NCI-H2227 treated with DMSO at 0.1 percent for 48 hours (cell line): ENCODE data around the gene DPP10.
"Not testable (repeated sequence)": the region's sequence is repeated elsewhere in the genome, so short reads cannot be mapped to it uniquely, and the experiment has no call there.

Experiments used
- DNase-seq: peaks from one replicate; lab custom pipeline; 2025; lab: John Stamatoyannopoulos, UW

Gene DPP10

DNA sequence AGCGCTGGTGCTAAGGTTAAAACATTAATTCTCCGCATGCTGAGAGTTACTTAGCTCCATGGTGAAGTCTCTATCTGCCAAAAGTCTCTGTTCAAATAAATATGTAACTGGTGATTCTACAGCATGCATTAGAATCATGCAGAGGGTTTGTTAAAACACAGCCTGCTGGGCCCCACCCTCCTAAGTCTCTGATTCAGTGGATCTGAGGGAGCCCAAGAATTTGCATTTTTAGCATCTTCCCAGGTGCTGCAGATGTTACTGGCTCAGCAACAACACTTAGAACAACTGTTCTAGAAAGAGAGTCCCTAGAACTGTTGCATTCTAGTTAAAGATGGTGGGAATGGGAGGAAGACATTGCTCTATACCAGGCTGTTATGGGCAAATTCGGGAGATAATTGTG, 73.4 kb downstream of the DPP10 start:
- no peak for DNase-seq

DNA sequence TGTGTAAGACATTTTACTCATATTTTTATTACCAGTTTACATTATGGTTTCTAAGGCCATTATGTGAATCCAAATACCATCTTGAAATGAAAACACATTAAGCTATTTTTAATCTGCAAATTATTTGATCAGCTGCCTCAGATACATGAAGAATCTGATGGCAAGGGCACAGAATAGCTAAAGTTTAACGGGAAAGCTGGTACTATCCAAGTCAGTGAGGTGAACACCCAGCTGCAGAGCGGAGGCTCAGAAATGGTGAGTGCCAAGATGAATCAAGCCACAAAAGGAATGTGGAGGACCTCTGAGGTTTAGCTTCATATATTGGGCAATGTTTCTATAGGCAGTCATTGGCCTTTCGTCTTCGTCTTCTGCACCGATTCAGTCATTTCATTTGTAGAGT, 75.1 kb downstream of the DPP10 start:
- no peak for DNase-seq

DNA sequence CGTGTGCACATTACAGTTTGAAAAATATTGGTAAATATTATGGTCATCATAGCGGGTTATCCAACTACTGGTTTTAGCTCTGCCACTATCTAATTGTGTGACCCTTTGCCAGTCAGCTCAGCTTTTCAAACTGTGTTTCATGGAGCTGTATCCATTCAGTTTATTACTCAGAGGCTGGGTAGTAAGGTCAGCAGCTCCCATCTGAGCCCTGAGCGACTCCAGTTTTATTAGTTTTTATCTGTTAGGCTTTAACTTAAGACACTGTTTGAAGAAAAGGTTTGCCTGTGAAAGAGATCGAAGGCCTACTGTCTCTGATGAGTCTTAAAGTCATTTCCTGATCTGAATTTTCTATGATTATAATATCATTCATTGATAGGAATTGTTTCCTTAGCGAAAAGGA, 76.3 kb downstream of the DPP10 start:
- DNase-seq = no peak

DNA sequence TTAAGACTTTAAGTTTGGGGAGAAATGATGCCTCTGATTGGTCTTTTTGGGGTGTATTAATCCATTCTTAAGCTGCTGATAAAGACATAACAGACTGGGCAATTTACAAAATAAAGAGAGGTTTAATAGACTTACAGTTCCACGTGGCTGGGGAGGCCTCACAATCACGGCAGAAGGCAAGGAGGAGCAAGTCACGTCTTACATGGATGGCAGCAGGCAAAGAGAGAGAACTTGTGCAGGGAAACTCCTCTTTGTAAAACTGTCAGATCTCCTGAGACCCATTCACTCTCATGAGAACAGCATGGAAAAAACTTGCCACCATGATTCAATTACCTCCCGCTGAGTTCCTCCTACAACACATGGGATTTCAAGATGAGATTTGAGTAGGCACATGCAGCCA, 80.2 kb downstream of the DPP10 start:
- not testable (repeated sequence) for DNase-seq

DNA sequence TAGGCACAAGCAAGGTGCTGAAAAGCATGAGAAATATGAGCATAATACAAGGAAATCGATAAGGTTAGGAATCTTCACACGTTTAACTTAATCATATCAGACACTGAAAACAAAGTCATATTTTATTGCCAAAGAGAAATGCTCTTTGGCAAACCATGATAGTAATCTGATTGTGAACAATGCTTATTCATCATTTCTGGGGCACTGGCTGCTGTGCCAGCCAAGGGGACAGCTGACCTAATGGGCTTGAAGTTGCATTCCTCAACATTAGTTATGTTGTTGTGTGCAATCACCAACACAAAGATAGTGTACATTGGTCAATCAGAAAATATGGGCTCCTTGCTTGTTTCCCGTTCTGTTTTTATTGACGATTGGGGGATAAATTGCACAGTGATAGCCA, 83.5 kb downstream of the DPP10 start:
- DNase-seq = no peak

DNA sequence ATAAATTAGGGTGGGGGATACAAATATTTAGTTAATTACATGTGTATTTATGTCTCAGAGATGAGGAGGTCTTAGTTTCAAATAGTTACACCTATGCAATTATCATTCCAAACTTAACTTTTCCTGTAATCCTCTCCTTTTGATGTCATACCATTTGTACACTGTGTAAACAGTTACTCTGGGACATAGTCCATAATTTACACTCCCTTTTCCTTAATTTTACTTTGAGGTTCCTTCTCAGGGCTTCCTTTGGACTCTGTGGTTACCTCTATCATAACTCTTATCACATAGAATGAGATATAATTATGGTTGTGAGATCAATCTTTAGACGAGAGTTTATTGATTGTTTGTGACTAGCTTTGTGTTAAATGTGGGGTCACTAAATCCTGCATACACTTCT, 84.4 kb downstream of the DPP10 start:
- DNase-seq = no peak

DNA sequence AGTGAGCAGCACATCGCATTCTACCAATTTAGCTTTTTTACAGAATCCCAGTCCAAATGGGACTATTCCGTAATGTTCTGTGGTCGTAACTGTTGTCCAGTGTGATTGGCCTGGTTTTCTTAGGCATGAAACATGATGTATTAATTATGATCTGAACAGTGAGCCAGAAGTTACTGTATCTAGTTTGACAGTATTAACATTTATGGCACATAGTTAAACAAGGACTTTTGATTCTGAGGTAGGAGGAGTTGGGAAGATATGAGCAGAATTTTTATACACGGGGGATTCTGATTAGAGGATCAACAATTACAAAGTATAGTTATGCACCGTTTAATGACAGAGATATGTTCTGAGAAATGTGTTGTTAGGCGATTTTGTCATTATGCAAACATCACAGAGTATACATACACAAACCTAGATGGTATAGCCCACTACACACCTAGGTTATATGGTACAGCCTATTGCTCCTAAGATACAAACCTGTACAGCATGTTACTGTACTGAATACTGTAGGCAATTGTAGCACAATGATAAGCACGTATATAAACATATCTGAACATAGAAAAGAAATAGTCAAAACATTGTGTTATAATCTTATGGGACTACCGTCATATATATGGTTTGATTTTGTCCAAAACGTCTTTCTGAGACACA, 85.0 kb downstream of the DPP10 start:
- no peak for DNase-seq

DNA sequence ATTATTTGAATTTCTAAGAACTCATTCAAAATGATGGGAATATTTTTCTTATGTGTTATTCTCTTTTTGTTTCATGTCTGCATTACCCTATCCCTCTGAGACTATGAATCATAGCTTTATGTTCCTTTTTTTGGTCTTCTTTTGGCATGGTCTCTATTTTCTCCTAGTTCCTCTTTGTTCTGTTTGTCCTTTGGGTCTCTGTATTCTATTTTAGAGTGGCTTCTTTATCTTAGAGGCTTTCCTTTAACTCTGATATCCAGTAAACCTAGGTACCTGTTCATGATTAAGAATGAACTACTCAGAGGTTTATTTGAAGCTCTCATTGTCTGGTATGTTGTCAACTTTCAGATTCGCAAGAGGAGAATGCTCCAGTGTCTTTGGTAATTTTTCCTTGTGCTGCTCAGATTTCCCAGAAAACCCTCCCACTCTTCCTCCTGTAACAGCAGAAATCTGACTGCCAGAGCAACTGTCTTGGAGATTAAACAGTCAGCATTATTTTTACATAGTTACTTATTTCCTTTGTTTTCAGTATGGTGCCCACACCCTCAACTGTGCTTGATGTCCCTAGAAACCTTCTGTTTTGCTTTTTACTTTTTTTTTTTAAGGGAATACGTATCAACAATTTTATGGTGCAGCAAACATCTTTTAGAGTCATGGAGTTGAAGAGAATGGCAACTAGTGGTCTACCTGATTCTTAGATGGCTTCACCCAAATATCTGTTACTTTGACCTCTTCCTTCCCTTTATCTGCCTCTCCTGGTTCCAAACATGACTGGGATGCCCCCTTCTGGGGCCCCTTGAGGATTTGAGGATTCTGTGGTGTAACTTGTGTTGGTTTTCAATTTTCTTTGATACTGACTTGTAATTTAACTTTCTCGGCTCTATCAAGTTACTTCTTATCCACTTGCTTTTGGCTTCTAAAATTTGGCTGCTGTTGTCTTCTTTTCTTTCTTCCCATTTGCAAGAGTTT, 92.0 kb downstream of the DPP10 start:
- DNase-seq = no peak

DNA sequence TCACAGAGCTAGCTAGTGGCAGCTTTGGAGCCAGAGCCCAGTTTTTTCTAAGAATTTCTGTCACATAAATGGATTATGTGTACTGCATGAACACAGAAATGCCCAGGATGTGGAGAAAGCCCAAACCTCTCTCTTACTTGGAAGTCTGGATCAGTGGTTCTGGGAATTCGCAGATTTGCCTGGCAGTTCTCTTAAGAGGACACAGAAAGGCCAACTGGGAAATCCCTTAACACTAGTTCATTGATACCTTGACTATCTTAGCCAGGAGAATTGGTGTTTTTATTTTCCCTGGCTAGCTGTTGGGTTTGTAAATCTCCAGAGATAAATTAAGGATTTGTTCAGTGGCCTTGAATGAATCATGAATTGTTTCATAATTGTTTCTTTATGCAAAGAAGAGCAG, 95.3 kb downstream of the DPP10 start:
- DNase-seq = no peak

DNA sequence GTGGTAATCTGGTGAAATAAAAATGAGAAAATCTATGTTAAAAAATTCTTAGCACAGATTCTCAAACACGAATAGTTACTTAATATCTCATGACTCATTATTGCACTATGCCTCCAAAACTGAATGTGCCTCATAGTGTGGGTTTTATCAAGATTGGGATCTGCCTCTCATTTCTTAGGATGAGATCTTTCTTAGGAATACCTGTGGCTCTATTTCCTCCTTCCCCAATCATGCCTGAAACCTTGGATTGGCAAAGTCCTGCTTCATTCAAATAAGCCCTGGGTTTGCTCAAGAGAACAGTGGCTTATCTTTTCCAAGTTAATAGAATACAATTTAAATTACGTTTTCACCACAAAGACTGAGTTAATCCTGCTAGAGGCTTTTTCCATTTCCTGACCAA, 100.3 kb downstream of the DPP10 start:
- DNase-seq = no peak

DNA sequence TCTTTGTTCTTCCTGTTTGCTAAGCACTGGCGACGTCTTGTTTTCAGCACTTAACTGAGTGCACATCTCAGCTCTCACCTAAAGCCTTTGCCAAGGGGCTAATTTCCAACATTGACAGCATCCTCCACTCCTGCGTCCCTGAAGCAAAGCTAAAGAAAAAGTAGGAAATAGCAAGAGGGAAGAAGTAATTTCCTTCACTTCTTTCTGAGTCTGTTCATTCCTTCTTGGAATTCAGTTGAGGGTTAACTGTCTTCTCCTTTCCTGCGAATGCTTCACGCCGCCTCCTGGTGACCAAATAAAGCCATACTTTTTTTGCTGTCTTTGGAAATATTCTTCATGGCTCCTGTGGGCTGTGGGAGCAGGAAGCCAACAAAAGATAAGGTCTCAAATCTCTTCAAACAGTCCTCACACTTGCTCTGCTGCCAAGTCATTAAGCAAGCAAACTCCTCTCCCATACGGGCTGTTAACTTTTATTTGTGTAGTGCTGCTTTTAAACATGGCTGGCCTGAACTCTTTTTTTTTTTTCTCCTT, 100.9 kb downstream of the DPP10 start:
- DNase-seq = no peak

DNA sequence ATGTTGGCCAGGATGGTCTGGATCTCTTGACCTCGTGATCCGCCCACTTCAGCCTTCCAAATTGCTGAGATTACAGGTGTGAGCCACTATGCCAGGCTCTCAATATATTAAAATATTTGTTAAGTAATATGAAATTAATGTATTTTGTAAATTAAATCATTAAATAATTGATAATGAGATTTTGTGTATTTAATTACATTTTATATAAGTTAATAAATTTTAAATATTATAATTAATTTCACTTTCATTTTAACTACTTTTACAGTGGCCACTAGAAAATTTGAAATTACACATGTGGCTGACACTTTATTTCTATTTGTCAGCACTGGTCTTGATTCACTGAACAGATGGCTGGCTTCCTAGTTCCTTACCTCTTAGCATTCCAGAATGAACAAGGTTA, 102.6 kb downstream of the DPP10 start:
- no peak for DNase-seq

DNA sequence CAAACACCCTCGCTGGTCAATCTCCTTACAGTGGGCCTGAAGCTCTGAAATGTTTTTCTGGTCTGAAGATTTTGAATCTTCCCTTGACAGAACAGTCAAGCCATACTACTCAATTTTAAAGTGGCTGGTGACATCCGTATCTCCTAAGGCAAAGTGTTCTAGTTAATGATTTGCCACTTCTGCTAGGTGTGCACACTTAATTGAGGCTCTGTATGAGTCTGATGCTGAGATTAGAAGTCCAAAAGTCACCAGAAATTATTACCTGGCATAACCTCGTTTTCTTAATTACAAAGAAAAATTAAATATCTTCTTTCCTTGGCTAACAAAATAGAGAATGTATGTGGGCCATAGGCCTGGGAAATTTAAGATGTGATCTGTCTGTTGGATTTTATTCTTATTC, 104.1 kb downstream of the DPP10 start:
- DNase-seq = no peak

DNA sequence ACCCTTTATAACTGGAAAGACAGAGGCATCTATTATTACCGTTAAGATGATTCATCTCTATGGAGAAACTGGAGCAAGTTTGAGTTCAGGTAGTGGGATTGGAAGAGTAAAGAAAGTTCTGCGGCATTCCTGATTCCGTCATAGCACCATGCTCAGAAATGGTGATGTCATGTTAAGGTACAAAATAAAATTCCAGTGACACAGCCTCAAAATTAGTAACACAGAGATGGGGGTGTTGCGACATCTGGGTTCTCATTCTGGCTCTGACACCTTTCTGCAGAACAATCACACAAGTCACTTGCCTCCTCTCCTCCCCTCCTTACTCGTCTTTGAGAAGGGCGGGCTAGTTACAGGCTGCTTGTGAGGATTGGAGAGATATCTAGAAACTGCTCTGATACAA, 105.7 kb downstream of the DPP10 start:
- DNase-seq = no peak

DNA sequence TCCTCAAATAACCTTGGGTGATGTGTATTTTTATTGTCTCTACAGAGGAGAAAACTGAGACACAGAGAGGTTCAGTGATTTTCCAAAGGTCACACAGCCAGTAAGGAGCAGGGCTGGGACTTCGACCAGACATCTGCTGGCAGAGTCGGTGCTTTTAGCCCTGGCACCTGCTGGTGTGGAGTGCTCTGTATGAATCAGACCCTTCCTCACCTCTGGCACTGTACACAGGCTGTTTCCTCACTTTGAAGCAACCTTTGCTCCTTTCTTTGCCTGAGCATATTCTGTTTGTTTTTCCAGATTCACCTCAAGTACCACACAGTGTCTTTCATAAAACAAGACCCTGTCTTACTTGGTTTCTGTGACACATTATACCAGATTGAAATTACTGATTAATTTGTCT, 107.9 kb downstream of the DPP10 start:
- DNase-seq = no peak

DNA sequence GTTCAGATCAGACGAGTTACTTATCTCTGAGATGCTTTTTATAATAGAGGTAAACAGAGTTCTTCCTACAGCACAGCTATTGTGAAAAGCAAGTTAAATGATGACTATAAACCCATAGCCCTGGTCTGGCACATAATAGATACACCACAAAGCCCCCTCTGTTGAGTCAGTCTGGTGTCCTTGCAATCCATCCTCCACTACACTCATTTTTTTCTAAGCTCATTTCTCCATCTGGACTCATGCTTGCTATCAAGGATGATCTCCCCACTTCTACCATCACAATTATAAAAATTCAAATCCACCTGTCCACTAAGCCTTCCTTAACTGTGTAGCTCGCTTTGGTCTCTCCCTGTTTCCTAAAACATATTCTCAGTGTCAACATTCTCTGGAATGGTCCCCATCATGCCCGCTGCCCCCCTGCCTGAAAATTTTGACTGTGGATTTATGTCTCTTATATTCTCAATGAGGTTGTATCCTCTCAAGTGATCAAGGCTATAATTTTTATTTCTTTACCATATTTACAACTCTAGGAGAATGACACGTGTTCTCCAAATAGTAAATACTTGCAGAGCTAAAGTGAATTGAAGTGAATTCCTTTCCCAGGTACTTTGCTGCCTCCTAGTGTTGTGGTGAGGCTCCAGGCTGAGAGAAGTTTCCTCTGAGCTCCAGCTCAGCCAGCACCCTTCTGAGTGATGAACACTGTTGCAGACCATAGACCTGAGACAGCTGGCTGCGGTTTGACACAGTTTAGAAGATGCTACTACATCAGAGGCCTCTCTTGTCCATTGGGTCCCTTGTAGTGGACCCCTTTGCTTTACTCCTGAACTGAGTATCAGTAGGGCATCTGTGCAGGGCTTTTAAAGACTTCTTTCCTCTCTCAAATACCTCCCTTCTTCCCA, 108.7 kb downstream of the DPP10 start:
- DNase-seq = no peak

DNA sequence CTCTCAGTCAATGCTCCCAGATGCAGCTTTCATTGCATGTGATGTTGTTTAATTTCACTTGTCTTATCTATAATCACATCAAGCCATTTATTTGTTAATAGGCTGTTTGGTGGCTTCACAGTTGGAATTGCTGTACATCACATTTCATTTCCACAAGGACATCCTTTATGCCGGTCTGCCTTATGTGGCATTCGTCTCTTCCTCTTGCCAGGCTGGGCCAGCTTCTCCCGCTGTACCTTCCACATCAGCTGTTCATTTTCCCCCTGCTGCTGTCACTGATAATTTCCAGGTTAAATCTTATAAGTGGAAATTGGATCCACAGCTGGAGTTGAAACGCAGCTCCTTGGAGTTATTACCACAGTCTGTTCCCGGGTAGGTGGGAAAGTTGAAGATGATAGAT, 110.6 kb downstream of the DPP10 start:
- DNase-seq = no peak

DNA sequence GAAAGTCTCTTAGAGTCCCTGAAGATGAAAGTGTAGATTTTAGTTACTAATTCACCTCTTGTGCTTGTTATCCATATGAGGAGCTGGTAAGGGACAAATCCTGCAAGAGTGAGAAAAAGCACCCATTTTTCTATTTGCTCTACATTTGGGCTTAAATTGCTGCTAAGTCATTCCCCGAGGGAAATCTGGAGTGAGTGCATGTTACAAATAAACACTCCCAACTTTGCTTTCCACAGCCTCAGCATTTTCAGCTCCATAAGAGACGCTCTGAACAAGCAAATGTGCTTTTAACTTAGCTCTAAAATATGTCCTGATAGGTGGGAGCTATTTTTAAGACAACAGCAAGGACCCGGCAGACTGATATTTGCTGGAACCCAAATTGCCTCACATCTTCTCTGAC, 126.7 kb downstream of the DPP10 start:
- DNase-seq = no peak

DNA sequence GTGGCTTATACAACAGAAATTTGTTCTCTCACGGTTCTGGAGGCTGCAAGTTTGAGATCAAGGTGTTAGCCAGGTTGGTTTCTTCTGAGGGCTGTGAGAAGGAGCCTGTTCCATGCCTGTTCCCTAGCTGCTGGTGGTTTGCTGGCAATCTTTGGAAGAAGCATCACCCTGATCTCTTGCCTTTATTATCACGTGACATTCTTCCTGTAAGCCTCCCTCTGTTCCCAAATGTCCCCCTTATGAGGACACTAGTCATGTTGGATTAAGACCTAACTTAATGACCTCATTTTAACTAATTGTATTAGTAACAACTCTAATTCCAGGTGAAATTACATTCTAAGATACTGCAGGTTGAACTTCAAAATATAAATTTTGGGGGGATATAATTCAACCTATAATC, 135.2 kb downstream of the DPP10 start:
- DNase-seq = no peak

DNA sequence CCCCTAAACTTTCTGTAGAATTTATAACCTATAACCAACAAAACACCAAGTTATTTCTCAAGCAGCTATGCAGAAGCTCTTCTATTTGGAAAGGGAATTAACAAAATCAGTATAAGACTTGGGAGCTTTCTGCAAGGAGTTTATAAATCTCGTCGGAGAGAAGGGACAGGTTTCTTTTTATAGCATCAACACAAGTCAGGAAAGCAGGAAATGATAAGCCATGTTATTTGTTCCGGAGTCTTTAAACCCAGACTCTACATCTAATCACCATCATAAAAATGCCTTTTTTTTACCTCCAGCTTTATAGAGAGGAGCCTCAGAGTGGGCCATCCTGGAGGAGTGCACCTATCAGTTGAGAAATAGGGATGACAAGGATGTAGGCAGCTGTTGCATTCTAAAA, 137.1 kb downstream of the DPP10 start:
- no peak for DNase-seq

DNA sequence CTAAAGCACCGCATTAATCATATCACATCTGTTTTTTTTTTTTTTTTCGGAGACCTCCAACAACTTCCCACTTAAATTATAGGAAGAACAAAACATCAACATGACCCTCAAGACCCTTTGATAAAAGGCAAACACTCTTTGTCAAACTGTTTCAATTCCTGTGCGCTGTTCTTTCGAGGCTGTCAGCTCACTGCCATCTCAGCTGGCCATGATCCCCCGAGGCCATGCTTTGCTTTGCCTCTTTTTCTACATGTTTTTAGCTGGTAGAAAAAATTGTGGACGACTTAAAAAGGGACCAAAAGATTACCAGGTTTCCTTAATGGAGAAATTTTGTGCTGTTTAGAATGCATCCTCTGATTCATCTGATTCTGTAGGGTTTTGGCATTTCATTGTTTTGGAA, 138.2 kb downstream of the DPP10 start:
- DNase-seq = no peak

DNA sequence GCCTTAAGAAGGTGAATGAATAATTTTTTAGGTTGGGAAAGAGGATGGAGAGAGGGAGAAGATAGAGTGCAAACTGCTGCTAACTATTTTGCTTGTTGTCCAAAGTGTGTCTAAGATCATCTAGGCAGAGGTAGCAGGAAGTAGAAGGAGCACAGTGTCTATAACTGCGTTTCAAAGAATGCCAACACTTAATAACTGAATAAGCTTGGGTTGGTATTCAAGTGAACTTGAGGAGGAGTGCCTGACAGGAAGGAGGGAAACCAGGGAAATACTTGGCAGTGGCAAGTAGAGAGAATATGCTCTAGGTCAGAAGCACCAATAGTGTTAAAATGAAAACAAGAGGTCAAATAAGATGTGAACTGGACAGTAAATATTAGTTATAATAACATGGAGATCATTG, 155.9 kb downstream of the DPP10 start:
- no peak for DNase-seq
